HepG2 (cell line): ENCODE measurements around the gene LAMB2. TPM values are rescaled to one million over a fixed set of nuclear protein-coding genes. Genes with fewer than 3 reads are reported as not detected.

Experiments used
- ARNTL ChIP-seq: sonication (generic); formaldehyde crosslinking; IDR thresholded peaks from 2 replicates; pipeline ENCODE4 v1.4.0; 2020; ENCODE audit warnings: mild to moderate bottlenecking, missing genetic modification reagents
- ATF7 ChIP-seq, 2 experiments: fragments of 450-650 bp in 1 of 2; sonication (generic) in 1 of 2; formaldehyde crosslinking in 1 of 2; IDR thresholded peaks; 2 replicates each; pipeline versions ENCODE4 v1.4.0 to v1.6.1; 2016 to 2020; ENCODE audit warnings: antibody characterized with exemption in 1 of 2, mild to moderate bottlenecking in 1 of 2, missing genetic modification reagents in 1 of 2
- HCFC1 ChIP-seq: fragments of 150-350 bp; IDR thresholded peaks from 2 replicates; pipeline ENCODE4 v1.6.1; 2014; ENCODE audit warnings: low read depth, low read length
- HMGA1 ChIP-seq: sonication (generic); formaldehyde crosslinking; conservative IDR thresholded peaks from 2 replicates; pipeline ENCODE4 v1.4.0; 2020; ENCODE audit warnings: missing genetic modification reagents
- MATR3 ChIP-seq: sonication (generic); formaldehyde crosslinking; IDR thresholded peaks from 2 replicates; pipeline ENCODE4 v1.4.0; 2020; ENCODE audit warnings: missing genetic modification reagents
- NCOR1 ChIP-seq: fragments of 200-600 bp; sonication (generic); IDR thresholded peaks from 2 replicates; pipeline ENCODE4 v1.7.0; 2017; ENCODE audit warnings: antibody characterized with exemption, low read length, borderline replicate concordance
- YY1 ChIP-seq: IDR thresholded peaks from 2 replicates; pipeline ENCODE4 v1.6.1; 2011; ENCODE audit warnings: low read length, low read depth, moderate library complexity, mild to moderate bottlenecking; ENCODE audit not compliant: insufficient read depth, insufficient replicate concordance
- ZFP36L1 ChIP-seq: sonication (generic); formaldehyde crosslinking; IDR thresholded peaks from 2 replicates; pipeline ENCODE4 v1.8.0; 2022; ENCODE audit warnings: mild to moderate bottlenecking, missing genetic modification reagents, moderate library complexity
- ZNF326 ChIP-seq: sonication (generic); formaldehyde crosslinking; IDR thresholded peaks from 2 replicates; pipeline ENCODE4 v1.4.0; 2020; ENCODE audit warnings: missing genetic modification reagents, borderline replicate concordance
- ZNF333 ChIP-seq: sonication (generic); formaldehyde crosslinking; IDR thresholded peaks from 2 replicates; pipeline ENCODE4 v1.4.0; 2020; ENCODE audit warnings: mild to moderate bottlenecking, missing genetic modification reagents, borderline replicate concordance
- ZNF543 ChIP-seq: sonication (generic); formaldehyde crosslinking; IDR thresholded peaks from 2 replicates; pipeline ENCODE4 v1.4.0; 2020; ENCODE audit warnings: mild to moderate bottlenecking, missing genetic modification reagents
- ZNF746 ChIP-seq: sonication (generic); formaldehyde crosslinking; IDR thresholded peaks from 2 replicates; pipeline ENCODE4 v1.8.0; 2022; ENCODE audit warnings: mild to moderate bottlenecking, missing genetic modification reagents
- ZNF790 ChIP-seq: sonication (generic); formaldehyde crosslinking; IDR thresholded peaks from 2 replicates; pipeline ENCODE4 v1.8.0; 2022; ENCODE audit warnings: missing genetic modification reagents, mild to moderate bottlenecking, borderline replicate concordance
- polyA plus RNA-seq, 8 experiments: library from polyadenylated mRNA; depleted of rRNA in 3 of 8; stranded (reverse) in 7 of 8; unstranded in 1 of 8; fragments of >200 nt; fragmentation: Illumina TruSeq in 4 of 8; extraction: Trizol in 4 of 8; gene quantifications; 2 replicates each; pipeline versions ENCODE4 v1.2.1 to v1.2.3, GENCODE V29; 2011 to 2016; ENCODE audit warnings: low read depth in 4 of 8, missing spikeins in 1 of 8, mixed read lengths in 1 of 8; ENCODE audit not compliant: insufficient read depth in 1 of 8
- total RNA-seq, 5 experiments: library from RNA; depleted of rRNA; stranded (reverse); fragments of >200 nt; fragmentation: Illumina TruSeq; extraction: Trizol; gene quantifications; 2 replicates each; pipeline ENCODE4 v1.2.3, GENCODE V29; 2016; ENCODE audit warnings: low read depth in 1 of 5
- TF ChIP-seq, protein P1 (sequence below): sonication (generic); formaldehyde crosslinking; IDR thresholded peaks from 2 replicates; pipeline ENCODE4 v1.9.0; 2021; ENCODE audit warnings: missing genetic modification reagents, borderline replicate concordance
- TF ChIP-seq, protein P2 (sequence below): sonication (generic); formaldehyde crosslinking; IDR thresholded peaks from 2 replicates; pipeline ENCODE4 v1.4.0; 2020; ENCODE audit warnings: missing genetic modification reagents, low read depth, mild to moderate bottlenecking, borderline replicate concordance
- TF ChIP-seq, protein P3 (sequence below): sonication (generic); formaldehyde crosslinking; IDR thresholded peaks from 2 replicates; pipeline ENCODE4 v1.4.0; 2020; ENCODE audit warnings: missing genetic modification reagents
- TF ChIP-seq, protein P4 (sequence below): IDR thresholded peaks from 2 replicates; pipeline ENCODE4 v1.6.1; 2018; ENCODE audit warnings: missing genetic modification reagents
- TF ChIP-seq, protein P5 (sequence below): sonication (generic); formaldehyde crosslinking; IDR thresholded peaks from 2 replicates; pipeline ENCODE4 v1.8.1; 2023; ENCODE audit warnings: mild to moderate bottlenecking, missing genetic modification reagents

LAMB2 gene
- total and polyA plus RNA-seq, 2 of the 13 experiments (the other 11 are each of a cell fraction or from before 2014, with no cell fraction given) = 208 to 443 TPM

DNA sequence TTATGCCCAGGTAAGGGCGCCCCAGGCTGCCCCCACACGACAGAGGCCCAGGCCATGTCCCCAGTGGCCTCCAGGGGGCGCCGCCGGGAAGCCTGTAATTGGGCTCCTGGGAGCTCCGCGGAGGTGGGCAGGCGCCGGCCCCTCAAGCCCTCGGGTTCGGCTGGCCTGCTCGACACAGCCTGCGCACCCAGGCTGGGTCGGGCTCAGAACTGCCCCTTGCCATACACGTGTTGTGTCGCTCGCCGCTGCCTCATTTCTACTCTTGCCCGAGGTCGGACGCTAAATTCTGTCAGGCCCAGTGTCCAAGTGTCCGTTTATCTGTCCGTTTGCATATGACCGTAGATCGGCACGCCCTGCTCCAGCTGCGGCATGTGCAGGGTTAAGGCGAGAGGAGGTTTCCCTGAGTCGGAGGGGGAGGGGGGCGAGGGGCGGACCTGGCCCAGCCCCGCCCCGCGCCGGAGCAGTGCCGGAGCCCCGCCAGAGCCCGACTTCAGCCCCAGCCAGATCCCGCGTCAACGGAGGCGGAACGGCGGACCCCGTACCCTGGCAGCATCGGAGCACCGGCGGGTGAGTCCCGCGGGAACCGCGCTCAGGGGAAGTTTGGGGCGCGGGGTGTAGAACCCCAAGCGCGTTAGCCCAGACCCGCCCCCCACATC, 38.4 kb upstream of the LAMB2 start, which contains the start of gene KLHDC8B (continued):
- TF ChIP-seq HCFC1 (no peak), ZNF543 (peak; percentile 58; the same call in 1 of the 2 replicates), ZNF333 (CRISPR knock-in tag) (no peak), YY1 (peak; percentile 52), ZFP36L1 (CRISPR knock-in tag) (no peak), HMGA1 (CRISPR knock-in tag) (no peak), ZNF326 (CRISPR knock-in tag) (no peak), ZNF790 (no peak; the same call in 1 of the 2 replicates), NCOR1 (no peak), ARNTL (CRISPR knock-in tag) (peak; percentile 66; the same call in 1 of the 2 replicates), MATR3 (no peak), ATF7 (IDR thresholded peaks at IDR 0.05) (no peak), ATF7 (CRISPR knock-in tag; IDR thresholded peaks at IDR 0.05) (no peak), ZNF746 (CRISPR knock-in tag) (peak; percentile 88)
- TF ChIP-seq, protein P1, sequence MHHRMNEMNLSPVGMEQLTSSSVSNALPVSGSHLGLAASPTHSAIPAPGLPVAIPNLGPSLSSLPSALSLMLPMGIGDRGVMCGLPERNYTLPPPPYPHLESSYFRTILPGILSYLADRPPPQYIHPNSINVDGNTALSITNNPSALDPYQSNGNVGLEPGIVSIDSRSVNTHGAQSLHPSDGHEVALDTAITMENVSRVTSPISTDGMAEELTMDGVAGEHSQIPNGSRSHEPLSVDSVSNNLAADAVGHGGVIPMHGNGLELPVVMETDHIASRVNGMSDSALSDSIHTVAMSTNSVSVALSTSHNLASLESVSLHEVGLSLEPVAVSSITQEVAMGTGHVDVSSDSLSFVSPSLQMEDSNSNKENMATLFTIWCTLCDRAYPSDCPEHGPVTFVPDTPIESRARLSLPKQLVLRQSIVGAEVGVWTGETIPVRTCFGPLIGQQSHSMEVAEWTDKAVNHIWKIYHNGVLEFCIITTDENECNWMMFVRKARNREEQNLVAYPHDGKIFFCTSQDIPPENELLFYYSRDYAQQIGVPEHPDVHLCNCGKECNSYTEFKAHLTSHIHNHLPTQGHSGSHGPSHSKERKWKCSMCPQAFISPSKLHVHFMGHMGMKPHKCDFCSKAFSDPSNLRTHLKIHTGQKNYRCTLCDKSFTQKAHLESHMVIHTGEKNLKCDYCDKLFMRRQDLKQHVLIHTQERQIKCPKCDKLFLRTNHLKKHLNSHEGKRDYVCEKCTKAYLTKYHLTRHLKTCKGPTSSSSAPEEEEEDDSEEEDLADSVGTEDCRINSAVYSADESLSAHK (CRISPR knock-in tag) = no peak
- TF ChIP-seq, protein P2, sequence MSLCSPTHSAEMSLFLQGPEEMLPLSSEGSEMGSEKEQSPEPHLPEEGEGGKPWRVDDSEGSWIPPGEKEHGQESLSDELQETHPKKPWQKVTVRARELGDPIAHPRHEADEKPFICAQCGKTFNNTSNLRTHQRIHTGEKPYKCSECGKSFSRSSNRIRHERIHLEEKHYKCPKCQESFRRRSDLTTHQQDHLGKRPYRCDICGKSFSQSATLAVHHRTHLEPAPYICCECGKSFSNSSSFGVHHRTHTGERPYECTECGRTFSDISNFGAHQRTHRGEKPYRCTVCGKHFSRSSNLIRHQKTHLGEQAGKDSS = peak; percentile 95
- TF ChIP-seq, protein P3, sequence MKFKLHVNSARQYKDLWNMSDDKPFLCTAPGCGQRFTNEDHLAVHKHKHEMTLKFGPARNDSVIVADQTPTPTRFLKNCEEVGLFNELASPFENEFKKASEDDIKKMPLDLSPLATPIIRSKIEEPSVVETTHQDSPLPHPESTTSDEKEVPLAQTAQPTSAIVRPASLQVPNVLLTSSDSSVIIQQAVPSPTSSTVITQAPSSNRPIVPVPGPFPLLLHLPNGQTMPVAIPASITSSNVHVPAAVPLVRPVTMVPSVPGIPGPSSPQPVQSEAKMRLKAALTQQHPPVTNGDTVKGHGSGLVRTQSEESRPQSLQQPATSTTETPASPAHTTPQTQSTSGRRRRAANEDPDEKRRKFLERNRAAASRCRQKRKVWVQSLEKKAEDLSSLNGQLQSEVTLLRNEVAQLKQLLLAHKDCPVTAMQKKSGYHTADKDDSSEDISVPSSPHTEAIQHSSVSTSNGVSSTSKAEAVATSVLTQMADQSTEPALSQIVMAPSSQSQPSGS = peak; percentile 60; the same call in 1 of the 2 replicates
- TF ChIP-seq, protein P4, sequence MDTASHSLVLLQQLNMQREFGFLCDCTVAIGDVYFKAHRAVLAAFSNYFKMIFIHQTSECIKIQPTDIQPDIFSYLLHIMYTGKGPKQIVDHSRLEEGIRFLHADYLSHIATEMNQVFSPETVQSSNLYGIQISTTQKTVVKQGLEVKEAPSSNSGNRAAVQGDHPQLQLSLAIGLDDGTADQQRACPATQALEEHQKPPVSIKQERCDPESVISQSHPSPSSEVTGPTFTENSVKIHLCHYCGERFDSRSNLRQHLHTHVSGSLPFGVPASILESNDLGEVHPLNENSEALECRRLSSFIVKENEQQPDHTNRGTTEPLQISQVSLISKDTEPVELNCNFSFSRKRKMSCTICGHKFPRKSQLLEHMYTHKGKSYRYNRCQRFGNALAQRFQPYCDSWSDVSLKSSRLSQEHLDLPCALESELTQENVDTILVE (CRISPR knock-in tag) = peak; percentile 77; the same call in 1 of the 2 replicates
- TF ChIP-seq, protein P5, sequence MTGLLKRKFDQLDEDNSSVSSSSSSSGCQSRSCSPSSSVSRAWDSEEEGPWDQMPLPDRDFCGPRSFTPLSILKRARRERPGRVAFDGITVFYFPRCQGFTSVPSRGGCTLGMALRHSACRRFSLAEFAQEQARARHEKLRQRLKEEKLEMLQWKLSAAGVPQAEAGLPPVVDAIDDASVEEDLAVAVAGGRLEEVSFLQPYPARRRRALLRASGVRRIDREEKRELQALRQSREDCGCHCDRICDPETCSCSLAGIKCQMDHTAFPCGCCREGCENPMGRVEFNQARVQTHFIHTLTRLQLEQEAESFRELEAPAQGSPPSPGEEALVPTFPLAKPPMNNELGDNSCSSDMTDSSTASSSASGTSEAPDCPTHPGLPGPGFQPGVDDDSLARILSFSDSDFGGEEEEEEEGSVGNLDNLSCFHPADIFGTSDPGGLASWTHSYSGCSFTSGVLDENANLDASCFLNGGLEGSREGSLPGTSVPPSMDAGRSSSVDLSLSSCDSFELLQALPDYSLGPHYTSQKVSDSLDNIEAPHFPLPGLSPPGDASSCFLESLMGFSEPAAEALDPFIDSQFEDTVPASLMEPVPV (CRISPR knock-in tag) = 0 out of 2 replicates have a peak, but pooled peaks have one; percentile 12
